ENCODE data around the gene TMCC2.
A peak's percentile ranks its signal among the peaks of the same experiment; 100 is the strongest.

The TMCC2 gene

DNA sequence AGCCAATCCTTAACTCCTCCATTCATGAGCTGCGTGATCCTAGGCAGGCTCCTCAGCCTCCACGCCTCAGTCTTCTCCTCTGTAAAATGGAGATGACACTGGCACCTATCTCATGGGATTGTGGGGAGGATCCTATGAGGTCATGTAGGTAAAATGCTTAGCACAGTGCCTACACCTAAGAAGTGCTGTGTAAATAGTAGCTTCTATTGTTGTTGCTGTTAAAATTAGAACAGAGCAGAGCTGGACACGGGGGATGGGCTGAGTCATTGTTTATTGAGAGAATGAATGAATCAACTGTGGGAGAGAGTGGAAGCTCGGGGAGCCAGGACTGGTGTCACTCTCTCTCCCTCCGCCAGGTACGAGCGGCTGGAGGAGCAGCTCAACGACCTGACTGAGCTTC lies 43.0 kb downstream of the TMCC2 start:
- DNase-seq (ENCODE audit: low read depth) = peak; percentile 96
- H3K4me3 ChIP-seq (ENCODE audit: low read length) = no peak overlapping the region
- TF ChIP-seq, protein P1, sequence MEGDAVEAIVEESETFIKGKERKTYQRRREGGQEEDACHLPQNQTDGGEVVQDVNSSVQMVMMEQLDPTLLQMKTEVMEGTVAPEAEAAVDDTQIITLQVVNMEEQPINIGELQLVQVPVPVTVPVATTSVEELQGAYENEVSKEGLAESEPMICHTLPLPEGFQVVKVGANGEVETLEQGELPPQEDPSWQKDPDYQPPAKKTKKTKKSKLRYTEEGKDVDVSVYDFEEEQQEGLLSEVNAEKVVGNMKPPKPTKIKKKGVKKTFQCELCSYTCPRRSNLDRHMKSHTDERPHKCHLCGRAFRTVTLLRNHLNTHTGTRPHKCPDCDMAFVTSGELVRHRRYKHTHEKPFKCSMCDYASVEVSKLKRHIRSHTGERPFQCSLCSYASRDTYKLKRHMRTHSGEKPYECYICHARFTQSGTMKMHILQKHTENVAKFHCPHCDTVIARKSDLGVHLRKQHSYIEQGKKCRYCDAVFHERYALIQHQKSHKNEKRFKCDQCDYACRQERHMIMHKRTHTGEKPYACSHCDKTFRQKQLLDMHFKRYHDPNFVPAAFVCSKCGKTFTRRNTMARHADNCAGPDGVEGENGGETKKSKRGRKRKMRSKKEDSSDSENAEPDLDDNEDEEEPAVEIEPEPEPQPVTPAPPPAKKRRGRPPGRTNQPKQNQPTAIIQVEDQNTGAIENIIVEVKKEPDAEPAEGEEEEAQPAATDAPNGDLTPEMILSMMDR (IDR thresholded peaks at IDR 0.05; ENCODE audit: insufficient read depth, low read depth, low read length, missing control alignments) = no peak

DNA sequence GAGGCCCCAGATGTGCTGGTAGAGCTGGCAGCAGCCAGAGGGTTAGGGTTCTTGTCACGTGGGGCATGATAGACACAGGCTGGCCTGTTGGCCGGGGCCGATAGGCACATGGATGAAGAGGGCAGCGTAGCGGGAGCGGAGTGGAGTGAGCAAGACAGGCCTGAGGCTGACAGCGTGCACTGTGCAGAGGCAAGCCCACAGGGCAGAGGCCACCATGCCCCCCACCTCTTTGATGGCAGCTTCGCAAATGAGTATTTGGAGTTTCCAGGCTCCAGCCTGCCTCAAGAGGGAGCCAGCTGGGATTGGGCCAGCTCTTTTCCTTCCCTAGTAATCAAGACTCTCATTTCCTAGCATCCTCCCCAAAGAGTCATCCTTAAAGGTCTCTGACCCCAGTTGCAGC lies 43.5 kb downstream of the TMCC2 start:
- TF ChIP-seq, protein P1 (IDR thresholded peaks at IDR 0.05; ENCODE audit: insufficient read depth, low read depth, low read length, missing control alignments) = peak; percentile 20
- no peak overlapping the region for H3K4me3 ChIP-seq (ENCODE audit: low read length)
- DNase-seq (ENCODE audit: low read depth) = no peak

DNA sequence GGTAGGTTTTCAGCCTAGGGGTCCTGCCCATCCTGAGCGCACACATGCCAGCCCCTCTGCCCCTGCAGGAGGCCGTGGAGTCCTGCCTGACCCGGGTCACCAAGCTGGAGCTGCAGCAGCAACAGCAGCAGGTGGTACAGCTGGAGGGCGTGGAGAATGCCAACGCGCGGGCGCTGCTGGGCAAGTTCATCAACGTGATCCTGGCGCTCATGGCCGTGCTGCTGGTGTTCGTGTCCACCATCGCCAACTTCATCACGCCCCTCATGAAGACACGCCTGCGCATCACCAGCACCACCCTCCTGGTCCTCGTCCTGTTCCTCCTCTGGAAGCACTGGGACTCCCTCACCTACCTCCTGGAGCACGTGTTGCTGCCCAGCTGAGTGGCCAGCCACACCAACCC lies 44.0 kb downstream of the TMCC2 start:
- no peak for DNase-seq (ENCODE audit: low read depth)
- TF ChIP-seq, protein P1 (IDR thresholded peaks at IDR 0.05; ENCODE audit: insufficient read depth, low read depth, low read length, missing control alignments) = no peak
- H3K4me3 ChIP-seq (ENCODE audit: low read length) = no peak overlapping the region

DNA sequence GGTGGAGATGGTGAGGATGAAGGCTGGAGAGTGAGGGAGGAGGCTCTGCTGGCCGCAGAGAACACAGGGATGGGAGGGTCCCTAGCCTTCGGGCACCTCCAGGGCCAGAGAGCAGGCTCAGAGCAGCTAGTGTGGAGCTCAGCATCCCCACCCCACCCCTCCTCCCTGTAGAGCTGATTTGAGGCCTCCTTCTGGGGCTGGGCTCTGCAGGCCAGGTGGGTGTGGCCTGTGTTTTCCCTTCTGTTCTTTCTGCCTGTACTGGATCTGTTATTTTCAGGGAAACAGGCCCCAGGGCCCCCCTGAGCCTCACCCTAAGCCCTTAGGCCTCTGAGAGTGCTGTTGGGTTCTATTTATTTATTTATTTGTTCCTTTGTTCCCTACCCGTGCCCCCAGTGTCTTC lies 44.8 kb downstream of the TMCC2 start:
- no peak overlapping the region for H3K4me3 ChIP-seq (ENCODE audit: low read length)
- DNase-seq (ENCODE audit: low read depth) = no peak
- TF ChIP-seq, protein P1 (IDR thresholded peaks at IDR 0.05; ENCODE audit: insufficient read depth, low read depth, low read length, missing control alignments) = no peak

DNA sequence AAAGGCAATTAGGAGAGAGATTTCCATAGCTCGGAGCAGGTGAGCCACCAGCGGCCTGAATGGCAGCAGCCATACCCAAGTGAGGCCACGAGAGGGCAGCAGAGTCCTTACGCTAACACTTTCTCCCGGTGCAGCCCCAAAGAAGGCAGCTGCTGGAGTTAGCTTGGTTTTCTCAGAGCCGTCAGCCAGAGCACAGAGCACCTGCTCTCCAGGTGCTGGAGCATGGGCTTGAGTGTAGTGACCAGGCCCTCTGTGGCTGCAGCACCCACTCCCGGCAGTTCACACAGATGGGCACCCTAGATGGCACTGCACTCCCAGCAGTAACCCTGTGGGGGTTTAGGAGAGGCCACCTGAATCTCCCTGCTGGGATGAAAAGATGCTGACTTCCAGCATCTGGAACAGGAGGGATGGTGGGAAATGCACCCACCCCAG lies 45.8 kb downstream of the TMCC2 start:
- TF ChIP-seq, protein P1 (IDR thresholded peaks at IDR 0.05; ENCODE audit: insufficient read depth, low read depth, low read length, missing control alignments) = peak; percentile 97
- DNase-seq (ENCODE audit: low read depth) = peak; percentile 83
- H3K4me3 ChIP-seq (ENCODE audit: low read length) = no peak overlapping the region

DNA sequence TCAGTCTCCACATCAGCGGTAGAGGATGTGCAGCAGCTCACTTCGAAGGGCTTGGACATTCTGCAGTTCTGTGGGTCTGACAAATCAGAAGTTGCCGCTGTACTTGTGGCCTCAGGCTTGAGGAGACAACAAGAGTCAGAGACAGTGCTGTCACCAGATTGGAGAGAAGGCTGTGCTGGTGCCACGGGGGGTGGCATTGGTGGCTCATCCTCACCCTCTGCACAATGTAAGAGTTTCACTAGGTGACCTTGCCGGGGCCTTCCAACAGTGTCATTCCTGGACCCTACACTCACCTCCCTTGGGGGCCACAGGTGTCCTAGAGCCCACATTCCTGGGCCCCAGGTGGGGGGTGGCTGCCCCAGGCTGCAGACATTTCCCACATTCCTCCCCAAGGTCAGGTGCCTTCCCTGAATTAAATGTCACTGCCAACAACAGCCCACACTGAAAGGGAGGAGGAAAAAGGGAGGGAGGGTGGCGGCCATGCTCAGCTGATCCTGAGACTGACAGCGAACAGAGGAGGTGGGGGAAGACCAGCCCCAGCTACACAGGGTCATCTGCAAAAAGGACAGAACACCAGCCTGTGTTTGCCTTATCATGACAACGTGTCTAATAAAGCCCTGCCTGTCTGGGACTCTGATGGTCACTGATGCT lies 46.4 kb downstream of the TMCC2 start:
- DNase-seq (ENCODE audit: low read depth) = no peak

More for the DNA sequence above, 46.4 kb downstream of the TMCC2 start:
- TF ChIP-seq, protein P1 (IDR thresholded peaks at IDR 0.05; ENCODE audit: insufficient read depth, low read depth, low read length, missing control alignments) = no peak
- no peak overlapping the region for H3K4me3 ChIP-seq (ENCODE audit: low read length)

Measured in epithelial cell of esophagus (primary cell).